Ectodermal cell (in vitro differentiated cells): ENCODE data around the gene PALD1.
A peak's percentile ranks its signal among the peaks of the same experiment; 100 is the strongest.

Source experiments
- H3K27ac ChIP-seq: 2 replicates; pipeline ENCODE4 v1.7.0; 2013; ENCODE audit warnings: mild to moderate bottlenecking, low read depth, low read length; ENCODE audit not compliant: insufficient read depth, poor library complexity, severe bottlenecking
- H3K27me3 ChIP-seq: 2 replicates; pipeline ENCODE4 v1.7.0; 2013; ENCODE audit warnings: mild to moderate bottlenecking, low read length; ENCODE audit not compliant: insufficient read depth, control insufficient read depth, poor library complexity, severe bottlenecking
- H3K36me3 ChIP-seq: one replicate; pipeline ENCODE4 v1.7.0; 2013; ENCODE audit warnings: low read length; ENCODE audit not compliant: control insufficient read depth, insufficient read depth
- H3K4me1 ChIP-seq: one replicate; pipeline ENCODE4 v1.7.0; 2013; ENCODE audit warnings: low read length; ENCODE audit not compliant: control insufficient read depth, insufficient read depth
- H3K4me3 ChIP-seq: 2 replicates; pipeline ENCODE4 v1.7.0; 2013; ENCODE audit warnings: low read depth, low read length, control low read depth; ENCODE audit not compliant: insufficient read depth
- H3K9me3 ChIP-seq: 2 replicates; pipeline ENCODE4 v1.7.0; 2013; ENCODE audit warnings: mild to moderate bottlenecking, low read length, moderate library complexity; ENCODE audit not compliant: control insufficient read depth
- WGBS, 2 experiments: methylation state at CpG; one replicate each; pipeline ENCODE4 v1.1.7; 2013; ENCODE audit warnings: missing lambda C conversion rate in 2 of 2; 5-methylcytosine and 5-hydroxymethylcytosine counted together

PALD1 gene

DNA sequence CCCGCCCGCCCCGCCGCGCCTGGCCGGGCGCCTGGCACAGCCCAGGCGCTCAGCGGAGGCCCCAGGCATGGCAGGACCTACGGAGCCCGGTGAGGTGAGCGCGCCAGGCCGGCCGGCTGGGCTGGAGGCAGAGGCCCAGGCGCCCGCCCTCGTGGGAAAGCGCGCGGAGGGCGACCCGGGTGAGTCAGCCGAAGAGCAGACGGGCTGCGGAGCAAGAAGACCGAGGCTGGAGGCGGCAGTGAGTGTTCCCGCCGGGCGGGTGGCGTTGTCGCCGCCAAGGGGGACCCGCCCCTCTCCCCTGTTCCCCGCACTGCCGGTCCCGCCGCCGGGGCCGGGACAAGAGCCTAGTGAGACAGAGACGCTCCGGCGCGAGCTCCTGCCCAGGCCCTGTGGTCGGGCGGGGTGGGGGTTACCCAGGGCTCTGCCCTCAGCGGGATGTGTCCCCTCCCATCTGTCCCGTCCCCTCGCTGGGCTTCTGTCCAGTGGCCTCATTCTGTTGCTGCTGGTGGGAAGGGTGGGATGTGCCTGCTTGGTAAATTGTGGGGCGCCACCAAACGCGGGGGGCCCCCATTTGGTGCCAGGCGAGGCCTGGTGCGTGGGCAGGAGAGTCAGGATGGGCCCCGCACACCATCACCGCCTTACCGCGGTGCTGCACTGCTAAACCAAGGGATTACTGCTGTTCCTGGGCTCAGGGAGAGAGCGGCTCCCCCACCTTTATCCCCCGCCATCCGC is 20.1 kb upstream of the PALD1 start:
- Histone ChIP-seq H3K36me3 (no peaks in the 10 kb centered on the region), H3K4me3 (peak overlapping the region; percentile 21), H3K9me3 (no peaks in the 10 kb centered on the region), H3K27me3 (peaks cover 63% of the 10 kb centered on the region), H3K4me1 (peaks cover 3% of the 10 kb centered on the region), H3K27ac (no peak overlapping the region)
- 1% methylated on average over 62 of the region's 62 CpGs for WGBS, 2 experiments

DNA sequence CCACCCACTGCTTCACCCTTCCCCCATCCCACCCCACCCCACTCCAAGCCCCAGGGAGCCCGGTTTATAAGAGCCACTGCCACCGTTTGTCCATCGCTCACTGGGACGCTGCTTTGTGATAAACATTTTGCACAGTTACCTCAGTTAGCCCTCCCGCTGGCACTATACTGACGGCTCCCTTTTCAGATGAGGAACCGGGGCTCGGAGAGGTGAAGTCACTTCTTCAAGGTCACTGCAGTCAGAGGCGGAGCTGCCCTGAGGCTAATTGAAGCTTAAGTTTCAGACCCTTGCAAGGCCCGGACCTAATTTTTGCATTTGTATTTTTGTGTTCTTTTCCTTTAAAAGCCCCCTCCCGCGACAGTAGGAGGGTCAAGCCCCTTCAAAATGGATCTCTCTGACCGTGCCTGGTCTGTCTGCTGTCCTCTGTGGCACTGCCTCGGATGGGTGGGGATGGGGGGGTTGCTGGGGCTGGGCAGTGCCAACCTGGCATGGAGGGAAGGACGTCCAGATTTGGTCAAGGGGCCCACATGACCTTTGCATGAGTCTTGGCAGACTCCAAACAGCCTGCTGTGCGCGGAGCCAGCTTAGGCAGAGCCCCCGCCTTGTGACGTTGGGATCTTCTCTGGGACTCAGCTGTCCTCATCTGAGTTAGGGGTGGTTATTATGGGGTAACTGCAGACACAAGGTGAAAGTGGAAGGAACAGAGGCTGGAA is 19.4 kb upstream of the PALD1 start:
- WGBS, 2 experiments: 13 to 15% methylated on average over 19 of the region's 19 CpGs
- Histone ChIP-seq H3K27ac (no peak overlapping the region), H3K36me3 (no peaks in the 10 kb centered on the region), H3K27me3 (peaks cover 63% of the 10 kb centered on the region), H3K4me3 (peak overlapping the region; percentile 21), H3K4me1 (peaks cover 3% of the 10 kb centered on the region), H3K9me3 (no peaks in the 10 kb centered on the region)

DNA sequence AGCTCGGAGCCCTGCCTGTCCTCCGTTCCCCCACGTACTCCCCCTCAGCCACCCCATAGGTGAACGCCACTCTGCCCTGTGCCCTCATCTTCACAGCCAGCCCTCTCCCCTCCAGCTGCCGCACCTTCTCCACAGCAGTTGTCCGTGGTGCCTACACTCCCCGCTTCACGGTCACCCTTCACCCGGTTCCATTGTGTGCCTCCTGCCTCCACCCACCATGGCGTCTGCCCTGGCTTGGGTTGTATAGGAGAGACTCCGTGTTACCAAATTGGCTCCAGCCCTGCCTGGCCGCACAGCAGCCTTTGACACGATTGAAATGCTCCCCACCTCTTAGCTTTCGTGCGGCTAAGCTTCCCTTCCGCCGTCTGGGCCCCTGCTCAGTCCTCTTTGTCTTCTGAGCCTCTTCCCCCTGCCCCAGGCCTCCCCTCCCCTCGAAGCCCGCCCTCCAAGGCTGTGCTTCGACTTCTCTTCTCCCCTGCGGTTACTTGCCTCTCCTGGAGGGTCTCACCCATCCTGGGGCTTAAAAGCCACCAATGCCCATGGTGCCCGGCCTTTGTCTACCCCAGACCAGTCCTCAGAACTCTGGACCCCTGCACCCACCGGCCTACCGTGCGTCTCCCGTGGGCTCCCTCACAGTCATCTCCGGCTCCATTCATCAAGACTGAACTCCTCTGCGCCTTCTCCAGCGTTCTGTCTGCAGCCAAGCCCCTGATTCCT is 18.6 kb upstream of the PALD1 start:
- WGBS, 2 experiments: 49 to 53% methylated on average over 29 of the region's 29 CpGs
- Histone ChIP-seq H3K27ac (no peak overlapping the region), H3K36me3 (no peaks in the 10 kb centered on the region), H3K27me3 (peaks cover 60% of the 10 kb centered on the region), H3K4me1 (peaks cover 3% of the 10 kb centered on the region), H3K4me3 (no peak overlapping the region), H3K9me3 (no peaks in the 10 kb centered on the region)

DNA sequence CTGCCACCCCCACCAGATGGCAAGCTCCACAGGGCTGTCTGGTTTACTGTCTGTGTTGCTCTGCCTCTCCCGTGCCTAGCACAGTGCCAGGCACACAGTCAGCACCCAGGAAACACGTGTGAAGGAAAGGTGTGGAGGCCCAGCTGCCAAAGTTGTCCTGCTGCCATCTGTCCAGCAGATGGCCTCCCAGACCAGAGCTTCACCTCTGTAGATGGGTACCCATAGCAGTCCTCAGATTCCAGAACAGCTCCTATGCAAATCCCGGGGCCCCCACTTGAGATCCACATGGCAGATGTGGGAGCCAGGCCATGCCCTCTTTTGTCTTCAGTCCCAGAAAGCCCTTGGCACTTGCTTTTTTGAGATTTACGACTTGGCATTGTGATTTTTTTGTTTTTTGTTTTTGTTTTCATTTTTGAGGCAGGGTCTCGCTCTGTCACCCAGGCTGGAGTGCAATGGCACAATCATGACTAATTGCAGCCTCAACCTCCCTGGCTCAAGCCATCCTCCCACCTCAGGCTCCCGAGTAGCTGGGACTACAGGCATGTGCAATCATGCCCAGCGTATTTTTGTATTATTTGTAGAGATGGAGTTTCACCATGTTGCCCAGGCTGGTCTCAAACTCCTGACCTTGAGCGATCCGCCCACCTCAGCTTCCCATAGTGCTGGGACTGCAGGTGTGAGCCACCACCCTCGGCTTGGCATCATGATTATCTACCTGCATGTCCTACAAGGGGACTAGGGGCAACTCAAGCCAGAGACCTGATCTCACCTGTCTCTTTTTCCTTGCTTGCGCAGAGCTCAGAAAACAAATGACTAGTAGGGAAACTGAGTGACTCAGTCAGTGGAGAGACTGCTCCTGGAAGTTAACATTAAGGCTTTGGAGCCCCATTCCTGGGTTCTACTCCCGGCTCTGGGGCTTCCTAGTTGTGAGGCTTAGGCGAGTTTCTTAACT is 16.9 kb upstream of the PALD1 start:
- 67 to 68% methylated on average over 13 of the region's 13 CpGs for WGBS, 2 experiments
- peaks cover 43% of the 10 kb centered on the region for H3K27me3 ChIP-seq
- H3K36me3 ChIP-seq: no peaks in the 10 kb centered on the region
- H3K4me3 ChIP-seq: no peak overlapping the region
- H3K4me1 ChIP-seq: no peaks in the 10 kb centered on the region
- H3K9me3 ChIP-seq: no peaks in the 10 kb centered on the region
- H3K27ac ChIP-seq: no peak overlapping the region

DNA sequence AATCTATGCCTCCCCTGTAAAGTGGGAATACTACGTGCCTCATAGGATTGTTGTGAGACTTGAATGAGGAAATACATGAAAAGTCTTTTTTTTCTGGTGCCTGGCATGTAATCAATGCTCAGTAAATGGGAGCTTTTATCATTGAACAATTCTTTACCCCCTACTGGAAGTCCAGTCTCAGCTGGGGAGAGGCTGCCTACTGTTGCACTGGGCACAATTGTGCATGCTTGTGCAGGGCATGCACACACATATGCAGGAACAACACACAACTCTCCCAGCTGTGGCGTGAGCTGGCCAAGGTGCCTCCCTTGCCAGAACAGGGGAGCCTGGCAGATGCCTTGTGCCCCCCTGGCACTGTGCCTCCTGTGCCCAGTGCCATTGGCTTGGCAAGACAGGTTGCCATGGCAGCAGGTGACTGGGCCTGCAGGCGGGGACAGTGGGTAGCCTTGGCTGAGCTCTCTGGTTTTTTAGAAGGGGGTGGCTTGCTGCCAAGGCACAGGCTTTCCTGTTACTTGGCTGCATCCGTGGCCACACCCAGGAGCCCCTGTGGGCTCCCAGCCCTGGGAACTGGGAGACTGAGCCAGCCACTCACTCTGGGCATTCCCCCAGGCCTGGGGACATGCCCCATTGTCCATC is 16.1 kb upstream of the PALD1 start:
- 88 to 92% methylated on average over 4 of the region's 4 CpGs for WGBS, 2 experiments
- Histone ChIP-seq H3K27ac (no peak overlapping the region), H3K36me3 (no peaks in the 10 kb centered on the region), H3K9me3 (no peaks in the 10 kb centered on the region), H3K4me3 (no peak overlapping the region), H3K4me1 (no peaks in the 10 kb centered on the region), H3K27me3 (peaks cover 35% of the 10 kb centered on the region)

DNA sequence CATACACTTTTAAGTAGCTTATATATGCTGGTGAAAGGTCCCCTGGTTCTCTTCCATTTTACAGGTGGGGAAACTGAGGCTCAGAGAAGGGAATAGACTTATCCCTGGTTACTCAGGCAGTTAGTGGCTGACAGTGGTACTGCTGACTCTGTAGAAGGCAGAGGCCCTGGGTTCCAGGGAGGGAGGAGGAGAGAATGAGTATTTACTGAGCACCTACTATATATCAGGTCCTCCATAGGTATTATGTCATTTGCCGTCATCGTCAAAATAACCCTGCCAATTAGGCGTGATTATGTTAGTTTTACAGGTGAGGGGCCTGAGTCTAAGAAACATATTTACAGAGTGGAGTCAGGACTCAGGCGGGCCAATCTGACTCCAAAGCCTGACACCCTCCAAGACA is 13.3 kb upstream of the PALD1 start:
- Histone ChIP-seq H3K4me1 (peaks cover 4% of the 10 kb centered on the region), H3K36me3 (no peaks in the 10 kb centered on the region), H3K9me3 (no peaks in the 10 kb centered on the region), H3K27me3 (peaks cover 7% of the 10 kb centered on the region), H3K4me3 (no peak overlapping the region), H3K27ac (no peak overlapping the region)
- WGBS, 2 experiments: 95 to 96% methylated on average over 4 of the region's 4 CpGs

DNA sequence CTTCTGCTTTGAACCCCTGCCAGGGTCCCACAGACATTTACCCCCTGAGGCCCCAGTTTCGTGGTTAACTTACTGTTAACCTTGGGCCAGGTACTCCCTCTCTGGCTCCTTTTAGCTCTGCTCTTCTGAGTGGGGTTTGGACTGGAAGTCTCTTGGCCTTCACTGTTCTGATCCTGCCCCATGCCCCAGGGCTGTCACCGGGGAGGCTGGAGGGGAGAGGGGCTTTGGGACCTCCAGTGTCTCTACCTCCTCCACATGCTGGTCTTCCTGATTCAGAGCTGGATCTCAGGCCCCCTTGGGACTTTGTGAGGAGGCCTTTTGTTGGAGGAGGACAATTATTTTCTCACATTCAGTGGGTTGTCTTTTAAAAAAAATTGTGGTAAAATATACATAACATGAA is 12.7 kb upstream of the PALD1 start:
- Histone ChIP-seq H3K9me3 (no peaks in the 10 kb centered on the region), H3K27ac (no peak overlapping the region), H3K4me1 (peaks cover 4% of the 10 kb centered on the region), H3K4me3 (no peak overlapping the region), H3K27me3 (peaks cover 3% of the 10 kb centered on the region), H3K36me3 (no peaks in the 10 kb centered on the region)
- WGBS, 2 experiments: 86 to 90% methylated on average over 2 of the region's 2 CpGs

DNA sequence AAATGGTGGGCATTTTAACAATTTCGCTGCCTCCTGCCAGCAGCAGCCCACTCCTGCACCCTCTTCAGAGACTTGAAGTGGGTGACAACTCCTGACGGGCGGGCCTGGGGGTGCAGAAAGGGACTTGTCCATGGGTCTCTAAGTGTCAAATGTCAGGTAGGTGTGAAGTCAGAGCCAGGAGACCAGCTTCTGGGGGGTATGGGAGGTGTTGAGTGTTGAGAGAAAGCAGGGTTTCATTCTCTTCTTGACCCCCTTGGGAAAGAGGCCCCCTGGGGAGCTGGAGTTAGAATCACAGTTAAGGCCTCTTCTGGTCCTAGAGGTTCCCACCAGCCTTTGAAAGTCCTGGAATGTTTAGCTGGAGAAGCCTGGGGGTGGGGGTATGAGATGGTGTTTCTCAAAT is 11.6 kb upstream of the PALD1 start:
- H3K9me3 ChIP-seq: no peaks in the 10 kb centered on the region
- H3K4me1 ChIP-seq: peaks cover 4% of the 10 kb centered on the region
- no peak overlapping the region for H3K27ac ChIP-seq
- 90 to 94% methylated on average over 3 of the region's 3 CpGs for WGBS, 2 experiments
- no peaks in the 10 kb centered on the region for H3K27me3 ChIP-seq
- H3K36me3 ChIP-seq: no peaks in the 10 kb centered on the region
- no peak overlapping the region for H3K4me3 ChIP-seq

DNA sequence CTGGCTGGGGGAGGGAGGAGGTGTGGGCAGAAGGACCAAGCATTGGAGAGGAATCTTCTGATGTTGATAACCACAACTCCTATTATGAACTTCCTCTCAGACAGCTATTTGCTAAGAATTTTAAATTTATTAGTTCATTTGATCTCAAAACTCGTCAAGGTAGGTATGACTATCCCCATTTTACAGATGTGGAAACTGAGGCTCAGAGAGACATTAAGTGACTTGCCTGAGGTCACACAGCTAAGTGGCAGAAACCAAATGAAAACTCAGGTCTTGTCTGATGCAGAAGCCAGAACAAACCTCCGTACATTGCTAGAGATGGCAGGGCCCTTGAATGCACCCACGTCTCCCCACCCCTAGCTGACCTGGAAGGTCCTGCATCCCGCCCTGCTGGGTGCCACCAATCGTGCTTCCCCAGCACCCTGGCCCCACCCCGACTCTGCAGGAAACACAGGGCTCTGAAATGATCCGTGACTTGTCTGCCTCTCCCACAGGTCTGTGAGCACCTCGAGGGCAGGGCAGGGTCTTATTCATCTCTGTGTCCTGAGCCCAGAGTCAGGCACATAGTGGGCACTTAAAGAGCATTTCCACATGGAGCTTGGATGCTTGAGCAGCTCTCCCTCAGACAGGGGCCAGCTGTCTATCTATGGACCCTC is 5.6 kb upstream of the PALD1 start:
- Histone ChIP-seq H3K36me3 (no peaks in the 10 kb centered on the region), H3K27ac (no peak overlapping the region), H3K27me3 (peaks cover 23% of the 10 kb centered on the region), H3K4me1 (peaks cover 4% of the 10 kb centered on the region), H3K9me3 (no peaks in the 10 kb centered on the region), H3K4me3 (no peak overlapping the region)
- WGBS, 2 experiments: 88 to 90% methylated on average over 8 of the region's 8 CpGs
